ENCODE results near the gene TNFAIP6. TPM values are rescaled to one million over a fixed set of nuclear protein-coding genes. Genes with fewer than 3 reads are reported as not detected.

TNFAIP6 gene
- polyA plus RNA-seq, 1 of the 3 experiments (the other 2 are of a cell fraction) = 0.58 TPM

DNA sequence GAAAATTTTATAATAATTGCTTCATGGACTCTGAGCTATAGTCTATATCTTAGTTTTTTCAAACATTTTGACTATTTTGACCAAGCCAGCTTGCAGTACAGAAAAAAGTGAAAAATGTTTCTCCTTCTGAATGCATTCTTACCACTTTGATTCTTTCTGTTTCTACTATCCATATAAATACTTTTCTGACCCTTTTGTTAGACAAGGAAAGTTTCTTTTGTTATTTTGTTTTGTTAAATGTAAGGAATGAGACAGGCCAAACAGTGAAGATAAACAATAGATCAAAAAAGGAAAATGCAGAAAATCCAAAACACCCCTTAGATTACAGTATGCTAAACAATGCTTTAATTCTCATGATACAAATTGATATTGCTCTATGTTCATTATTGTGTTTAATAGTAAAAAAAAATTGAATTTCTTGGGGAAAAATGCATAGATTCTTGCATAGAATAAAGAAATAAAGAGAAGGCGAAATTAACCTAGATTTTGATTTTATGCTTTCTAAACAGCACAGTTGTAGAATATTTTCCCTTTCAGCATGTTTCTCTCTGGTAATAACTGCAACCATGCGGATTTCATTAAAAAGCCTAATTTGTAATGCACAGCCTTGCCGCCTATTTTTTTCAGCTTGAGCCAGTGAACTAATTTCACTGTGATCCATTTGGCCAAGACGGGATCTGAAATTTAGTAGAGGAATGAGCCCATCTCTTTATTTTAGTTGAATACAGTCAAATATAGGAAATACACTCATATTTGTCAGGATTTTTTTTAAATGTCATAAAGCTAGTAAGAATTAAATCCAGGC, 976 bp downstream of the TNFAIP6 start:
- no peaks in the 10 kb centered on the region for H3K27me3 ChIP-seq (ENCODE audit: insufficient read depth)
- ChIA-PET CTCF (interaction anchor here (1.1 kb wide), 1 partner anchor 15 kb away, joined by 3 read pairs; no protein-coding TSS in a partner anchor), POLR2A (no interaction called here)
- 0 out of 2 replicates have a peak overlapping the region, but pooled peaks have one; percentile 14 for H2AFZ ChIP-seq (ENCODE audit: low read depth)
- H3K9me2 ChIP-seq = no peaks in the 10 kb centered on the region
- H3K27ac ChIP-seq (ENCODE audit: low read depth in 2 of 2, low read length in 1 of 2) = peak overlapping the region; percentile 76 to 82; a peak in 3 of 4 replicates
- H3F3A ChIP-seq (replicated peaks; ENCODE audit: insufficient read depth) = peaks cover 4% of the 10 kb centered on the region
- no peaks in the 10 kb centered on the region for H3K9me3 ChIP-seq
- peak overlapping the region in 1 of 2 experiments; percentile 1; a peak in 1 of 4 replicates for H3K4me3 ChIP-seq (ENCODE audit: low read depth in 2 of 2, low read length in 1 of 2)
- H3K9ac ChIP-seq = peak overlapping the region; percentile 37; the same call in 1 of the 2 replicates
- no peaks in the 10 kb centered on the region for H3K79me2 ChIP-seq (ENCODE audit: insufficient read depth)
- 62% methylated on average over 4 of the region's 4 CpGs for WGBS (ENCODE audit: low lambda C conversion rate)
- TF ChIP-seq, protein P1, sequence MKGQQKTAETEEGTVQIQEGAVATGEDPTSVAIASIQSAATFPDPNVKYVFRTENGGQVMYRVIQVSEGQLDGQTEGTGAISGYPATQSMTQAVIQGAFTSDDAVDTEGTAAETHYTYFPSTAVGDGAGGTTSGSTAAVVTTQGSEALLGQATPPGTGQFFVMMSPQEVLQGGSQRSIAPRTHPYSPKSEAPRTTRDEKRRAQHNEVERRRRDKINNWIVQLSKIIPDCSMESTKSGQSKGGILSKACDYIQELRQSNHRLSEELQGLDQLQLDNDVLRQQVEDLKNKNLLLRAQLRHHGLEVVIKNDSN (IDR thresholded peaks at IDR 0.05; ENCODE audit: borderline replicate concordance, low read depth) = no peak
- TF ChIP-seq POLR2AphosphoS5 (IDR thresholded peaks at IDR 0.05; ENCODE audit: low read depth, low read length) (no peak), RFX5 (IDR thresholded peaks at IDR 0.05; ENCODE audit: low read length) (0 out of 2 replicates have a peak, but pooled peaks have one; percentile 10)
- no peaks in the 10 kb centered on the region for H4K20me1 ChIP-seq (ENCODE audit: insufficient read depth)
- H3K4me2 ChIP-seq = peak overlapping the region; percentile 15; the same call in 1 of the 2 replicates
- peak; percentile 15 for DNase-seq
- no peaks in the 10 kb centered on the region for H3K36me3 ChIP-seq (replicated peaks in 1 of 2; ENCODE audit: control insufficient read depth in 1 of 2, insufficient read depth in 2 of 2, low read length in 1 of 2)
- H3K4me1 ChIP-seq (ENCODE audit: control insufficient read depth in 1 of 2, insufficient read depth in 2 of 2, low read depth in 1 of 2, low read length in 1 of 2) = peaks cover 0 to 12% of the 10 kb centered on the region in 2 experiments; a peak in 2 of 4 replicates

GRCh38 chr2:151359768-151360461, 2.5 kb downstream of the TNFAIP6 start:
- H3K9ac ChIP-seq = no peak overlapping the region
- 95% methylated on average over 4 of the region's 4 CpGs for WGBS (ENCODE audit: low lambda C conversion rate)
- no peaks in the 10 kb centered on the region for H3K9me3 ChIP-seq
- no peaks in the 10 kb centered on the region for H3K9me2 ChIP-seq
- H2AFZ ChIP-seq (ENCODE audit: low read depth) = no peak overlapping the region
- POLR2A ChIA-PET = interaction anchor here (0.6 kb wide), 1 partner anchor 23 kb away, joined by 3 read pairs; no protein-coding TSS in a partner anchor
- TF ChIP-seq POLR2AphosphoS5 (IDR thresholded peaks at IDR 0.05; ENCODE audit: low read depth, low read length) (no peak), TEAD4 (IDR thresholded peaks at IDR 0.05; ENCODE audit: borderline replicate concordance, insufficient read depth) (no peak), EP300 (IDR thresholded peaks at IDR 0.05; ENCODE audit: borderline replicate concordance in 1 of 2, low read depth in 1 of 2, low read length in 1 of 2) (no peak), SMC3 (IDR thresholded peaks at IDR 0.05; ENCODE audit: low read depth, low read length) (no peak), FOXM1 (IDR thresholded peaks at IDR 0.05; ENCODE audit: low read depth) (no peak), ELF1 (IDR thresholded peaks at IDR 0.05) (no peak)
- no peak overlapping the region for H3K4me2 ChIP-seq
- no peak overlapping the region for H3K27ac ChIP-seq (ENCODE audit: low read depth in 2 of 2, low read length in 1 of 2)
- DNase-seq = no peak
- no peaks in the 10 kb centered on the region for H4K20me1 ChIP-seq (ENCODE audit: insufficient read depth)
- no peak overlapping the region for H3K4me3 ChIP-seq (ENCODE audit: low read depth in 2 of 2, low read length in 1 of 2)
- CTCF ChIA-PET = no interaction called here
- H3F3A ChIP-seq (replicated peaks; ENCODE audit: insufficient read depth) = peaks cover 4% of the 10 kb centered on the region
- peaks cover 0 to 12% of the 10 kb centered on the region in 2 experiments; a peak in 2 of 4 replicates for H3K4me1 ChIP-seq (ENCODE audit: control insufficient read depth in 1 of 2, insufficient read depth in 2 of 2, low read depth in 1 of 2, low read length in 1 of 2)
- no peaks in the 10 kb centered on the region for H3K36me3 ChIP-seq (replicated peaks in 1 of 2; ENCODE audit: control insufficient read depth in 1 of 2, insufficient read depth in 2 of 2, low read length in 1 of 2)
- H3K27me3 ChIP-seq (ENCODE audit: insufficient read depth) = no peaks in the 10 kb centered on the region
- H3K79me2 ChIP-seq (ENCODE audit: insufficient read depth) = no peaks in the 10 kb centered on the region

All from SK-N-SH (cell line).